H9 (cell line): ENCODE data around the gene NDUFA12. TPM values are rescaled to one million over a fixed set of nuclear protein-coding genes. Genes with fewer than 3 reads are reported as not detected.

ENCODE experiments used
- DNase-seq: peaks from one replicate; pipeline ENCODE4 v3.0.0-alpha.2; 2017
- H2AFZ ChIP-seq: one replicate; pipeline ENCODE4 v1.6.1; 2013; ENCODE audit warnings: mild to moderate bottlenecking, low read length, control low read depth, moderate library complexity
- H2AK5ac ChIP-seq: 2 replicates; pipeline ENCODE4 v1.6.1; 2013; ENCODE audit warnings: low read length, control low read depth, mixed read lengths; ENCODE audit not compliant: insufficient read length
- H2BK120ac ChIP-seq: one replicate; pipeline ENCODE4 v1.6.1; 2013; ENCODE audit warnings: low read depth, mild to moderate bottlenecking, low read length, control low read depth, inconsistent platforms; ENCODE audit not compliant: poor library complexity, severe bottlenecking
- H2BK12ac ChIP-seq: 2 replicates; pipeline ENCODE4 v1.6.1; 2013; ENCODE audit warnings: low read length, control low read depth, mixed read lengths, low read depth; ENCODE audit not compliant: insufficient read length
- H2BK15ac ChIP-seq: 2 replicates; pipeline ENCODE4 v1.6.1; 2013; ENCODE audit warnings: low read depth, low read length, control low read depth
- H2BK20ac ChIP-seq: one replicate; pipeline ENCODE4 v1.6.1; 2013; ENCODE audit warnings: low read depth, mild to moderate bottlenecking, low read length, control low read depth, inconsistent platforms; ENCODE audit not compliant: poor library complexity, severe bottlenecking
- H2BK5ac ChIP-seq: 2 replicates; pipeline ENCODE4 v1.6.1; 2013; ENCODE audit warnings: low read length, control low read depth, mixed read lengths; ENCODE audit not compliant: insufficient read length
- H3K14ac ChIP-seq: 2 replicates; pipeline ENCODE4 v1.6.1; 2013; ENCODE audit warnings: low read length, control low read depth; ENCODE audit not compliant: insufficient read depth
- H3K18ac ChIP-seq: 2 replicates; pipeline ENCODE4 v1.6.1; 2013; ENCODE audit warnings: low read depth, mild to moderate bottlenecking, mixed read lengths, low read length, control low read depth; ENCODE audit not compliant: insufficient read length
- H3K23ac ChIP-seq: 2 replicates; pipeline ENCODE4 v1.6.1; 2013; ENCODE audit warnings: low read length, control low read depth, mixed read lengths, low read depth; ENCODE audit not compliant: insufficient read length
- H3K23me2 ChIP-seq: 2 replicates; pipeline ENCODE4 v1.6.1; 2013; ENCODE audit warnings: low read depth, mild to moderate bottlenecking, mixed read lengths, low read length, control low read depth; ENCODE audit not compliant: insufficient read length, poor library complexity, severe bottlenecking
- H3K27ac ChIP-seq: 2 replicates; pipeline ENCODE4 v1.5.1; 2013; ENCODE audit warnings: low read length, control low read depth, mixed read lengths, low read depth; ENCODE audit not compliant: insufficient read length
- H3K27me3 ChIP-seq: 2 replicates; pipeline ENCODE4 v1.6.1; 2013; ENCODE audit warnings: low read length, control low read depth, inconsistent platforms; ENCODE audit not compliant: insufficient read depth
- H3K4ac ChIP-seq: 2 replicates; pipeline ENCODE4 v1.6.1; 2013; ENCODE audit warnings: low read depth, mild to moderate bottlenecking, control low read depth, inconsistent platforms, low read length, moderate library complexity
- H3K4me1 ChIP-seq: 2 replicates; pipeline ENCODE4 v1.6.1; 2013; ENCODE audit warnings: low read length, control low read depth, inconsistent platforms; ENCODE audit not compliant: insufficient read depth
- H3K4me2 ChIP-seq: 2 replicates; pipeline ENCODE4 v1.6.1; 2013; ENCODE audit warnings: low read length, control low read depth, mixed read lengths; ENCODE audit not compliant: insufficient read length, insufficient read depth
- H3K56ac ChIP-seq: 2 replicates; pipeline ENCODE4 v1.6.1; 2013; ENCODE audit warnings: low read depth, mild to moderate bottlenecking, mixed read lengths, low read length, control low read depth; ENCODE audit not compliant: insufficient read length
- H3K79me1 ChIP-seq: 2 replicates; pipeline ENCODE4 v1.6.1; 2013; ENCODE audit warnings: low read depth, mild to moderate bottlenecking, moderate library complexity, low read length, control low read depth, inconsistent platforms; ENCODE audit not compliant: insufficient read depth, poor library complexity, severe bottlenecking
- H3K79me2 ChIP-seq: 2 replicates; pipeline ENCODE4 v1.6.1; 2013; ENCODE audit warnings: low read length, control low read depth, inconsistent platforms; ENCODE audit not compliant: insufficient read depth
- H3K9ac ChIP-seq: 2 replicates; pipeline ENCODE4 v1.6.1; 2013; ENCODE audit warnings: low read length, control low read depth, mixed read lengths; ENCODE audit not compliant: insufficient read length; ENCODE audit errors: extremely low read depth
- H3K9me3 ChIP-seq: one replicate; pipeline ENCODE4 v1.6.1; 2013; ENCODE audit warnings: low read depth, low read length, inconsistent platforms; ENCODE audit not compliant: control insufficient read depth
- H3T11ph ChIP-seq: one replicate; pipeline ENCODE4 v1.6.1; 2013; ENCODE audit warnings: mild to moderate bottlenecking, low read length, control low read depth, inconsistent platforms
- H4K20me1 ChIP-seq: one replicate; pipeline ENCODE4 v1.6.1; 2013; ENCODE audit not compliant: control insufficient read depth, insufficient read length, insufficient read depth
- H4K5ac ChIP-seq: 2 replicates; pipeline ENCODE4 v1.6.1; 2013; ENCODE audit warnings: low read depth, mild to moderate bottlenecking, mixed read lengths, low read length, control low read depth; ENCODE audit not compliant: insufficient read length
- H4K8ac ChIP-seq: replicated peaks from 2 replicates; pipeline ENCODE4 v1.6.1; 2013; ENCODE audit warnings: low read length, control low read depth, mixed read lengths, low read depth; ENCODE audit not compliant: insufficient read length
- H4K91ac ChIP-seq: 2 replicates; pipeline ENCODE4 v1.6.1; 2013; ENCODE audit warnings: low read depth, mild to moderate bottlenecking, moderate library complexity, mixed read lengths, low read length, control low read depth; ENCODE audit not compliant: insufficient read length
- H3K27ac Mint-ChIP-seq, 3 experiments: 2 replicates in 2 of 3; 3 replicates in 1 of 3; pipeline ENCODE4 v1.8.0; 2020 to 2021; ENCODE audit warnings: mixed read lengths in 3 of 3, mild to moderate bottlenecking in 1 of 3, moderate library complexity in 1 of 3
- H3K27me3 Mint-ChIP-seq: 2 replicates; pipeline ENCODE4 v1.8.0; 2021; ENCODE audit warnings: low read depth, mild to moderate bottlenecking, moderate library complexity, mixed read lengths
- H3K36me3 Mint-ChIP-seq, 3 experiments: 2 replicates in 2 of 3; 3 replicates in 1 of 3; pipeline ENCODE4 v1.8.0; 2020 to 2021; ENCODE audit warnings: low read depth in 3 of 3, mixed read lengths in 3 of 3; ENCODE audit not compliant: insufficient read depth in 1 of 3
- H3K4me1 Mint-ChIP-seq, 2 experiments: 2 replicates each; pipeline ENCODE4 v1.8.0; 2020; ENCODE audit warnings: mixed read lengths in 2 of 2
- H3K4me3 Mint-ChIP-seq, 2 experiments: 2 replicates in 1 of 2; 3 replicates in 1 of 2; pipeline ENCODE4 v1.8.0; 2020 to 2021; ENCODE audit warnings: mild to moderate bottlenecking in 2 of 2, mixed read lengths in 2 of 2, moderate library complexity in 1 of 2
- H3K9me3 Mint-ChIP-seq, 2 experiments: 2 replicates in 1 of 2; 3 replicates in 1 of 2; pipeline ENCODE4 v1.8.0; 2020; ENCODE audit warnings: mild to moderate bottlenecking in 2 of 2, mixed read lengths in 2 of 2, moderate library complexity in 1 of 2
- CTCF ChIP-seq: fragments of 200-600 bp; sonication (generic); conservative IDR thresholded peaks from 3 replicates; pipeline ENCODE4 v1.8.0; 2021; ENCODE audit warnings: antibody characterized with exemption, mild to moderate bottlenecking
- whole genome bisulfite sequencing: extraction: QIAGEN DNeasy Blood & Tissue Kit; methylation state at CpG from one replicate; pipeline ENCODE4 v1.1.7; 2013; ENCODE audit warnings: missing lambda C conversion rate, low lambda C conversion rate, mixed read lengths; ENCODE audit not compliant: insufficient read length; ENCODE audit errors: extremely low coverage; 5-methylcytosine and 5-hydroxymethylcytosine counted together
- total RNA-seq: library from RNA; stranded (reverse); gene quantifications from 2 replicates; pipeline ENCODE4 v1.2.1, GENCODE V29; 2021

The NDUFA12 gene
- total RNA-seq, 1 experiment from 2014 or later, result 104 TPM

DNA sequence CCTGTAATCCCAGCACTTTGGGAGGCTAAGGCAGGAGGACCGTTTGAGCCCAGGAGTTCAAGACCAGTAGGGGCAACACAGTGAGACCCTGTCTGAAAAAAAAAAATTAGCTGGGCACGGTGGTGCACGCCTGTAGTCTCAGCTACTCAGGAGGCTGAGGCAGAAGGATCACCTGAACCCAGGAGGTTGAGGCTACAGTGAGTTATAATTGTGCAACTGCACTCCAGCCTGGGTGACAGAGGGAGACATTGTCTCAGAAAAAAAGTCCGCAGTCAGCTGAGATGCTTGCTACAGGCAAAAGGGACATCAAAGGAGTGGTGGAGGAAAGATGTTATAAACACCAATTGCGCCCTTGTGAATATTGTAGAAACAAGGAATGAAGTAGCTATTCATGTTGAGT is 77.8 kb downstream of the NDUFA12 start:
- H3K56ac ChIP-seq, result no peak overlapping the region
- no peaks in the 10 kb centered on the region for H3K79me1 ChIP-seq
- H2BK120ac ChIP-seq, result no peak overlapping the region
- no peak overlapping the region for H2BK5ac ChIP-seq
- H3T11ph ChIP-seq, result no peak overlapping the region
- no peak overlapping the region for H2BK12ac ChIP-seq
- Mint-ChIP-seq H3K4me3 (no peak overlapping the region), H3K27ac (no peak overlapping the region), H3K9me3 (no peaks in the 10 kb centered on the region), H3K4me1 (peaks cover 16 to 20% of the 10 kb centered on the region in 2 experiments), H3K27me3 (peaks cover 6% of the 10 kb centered on the region), H3K36me3 (no peaks in the 10 kb centered on the region; a peak in 1 of 7 replicates)
- no peak overlapping the region for H4K91ac ChIP-seq
- H2BK20ac ChIP-seq, result no peak overlapping the region
- no peaks in the 10 kb centered on the region for H3K27me3 ChIP-seq
- no peak overlapping the region for H2AK5ac ChIP-seq
- no peaks in the 10 kb centered on the region for H3K23me2 ChIP-seq
- no peak overlapping the region for H2AFZ ChIP-seq
- H3K14ac ChIP-seq, result no peak overlapping the region
- no peak overlapping the region for H3K9ac ChIP-seq
- H3K4me1 ChIP-seq, result no peaks in the 10 kb centered on the region; the same call in 1 of the 2 replicates
- no peaks in the 10 kb centered on the region for H3K79me2 ChIP-seq
- no peaks in the 10 kb centered on the region for H4K20me1 ChIP-seq
- no peak overlapping the region for H3K18ac ChIP-seq
- H3K4me2 ChIP-seq, result no peak overlapping the region
- H3K9me3 ChIP-seq, result no peaks in the 10 kb centered on the region
- H2BK15ac ChIP-seq, result no peak overlapping the region
- no peak overlapping the region for H3K23ac ChIP-seq
- H3K4ac ChIP-seq, result no peak overlapping the region
- no peak for TF ChIP-seq CTCF
- DNase-seq, result no peak
- WGBS, result no CpG with 5 or more reads among the region's 5 CpGs
- no peak overlapping the region for H4K5ac ChIP-seq
- no peak overlapping the region for H4K8ac ChIP-seq
- no peak overlapping the region for H3K27ac ChIP-seq
